ENCODE measurements around the gene ZNF394. TPM values are rescaled to one million over a fixed set of nuclear protein-coding genes. Genes with fewer than 3 reads are reported as not detected.

Gene ZNF394
- total and polyA plus RNA-seq, 9 of the 15 experiments (the other 6 are each of a cell fraction or from before 2014, with no cell fraction given), result 2.9 to 32.2 (median 24.2) TPM

GRCh38 chr7:99490878-99491277 is 9.2 kb downstream of the ZNF394 start (continued):
- TF ChIP-seq POLR2AphosphoS5 (IDR thresholded peaks at IDR 0.05; ENCODE audit: control insufficient read depth, insufficient read depth, low read depth, low read length) (0 out of 2 replicates have a peak, but pooled peaks have one; percentile 5), JUN (IDR thresholded peaks at IDR 0.05; ENCODE audit: borderline replicate concordance, low read depth, low read length) (no peak), JUN (CRISPR knock-in tag; IDR thresholded peaks at IDR 0.05; ENCODE audit: borderline replicate concordance) (no peak), SMARCB1 (IDR thresholded peaks at IDR 0.05; ENCODE audit: insufficient read length, low read depth) (no peak), U2AF1 (optimal IDR thresholded peaks at IDR 0.05; ENCODE audit: low read depth, low read length) (no peak), CBX2 (IDR thresholded peaks at IDR 0.05; ENCODE audit: insufficient read depth, low read length, poor library complexity, severe bottlenecking) (no peak), HDAC2 (IDR thresholded peaks at IDR 0.05) (no peak)

- H3K36me3 ChIP-seq (ENCODE audit: control insufficient read depth, insufficient read depth, low read length), result peaks cover 39% of the 10 kb centered on the region
- ATAC-seq, result peak; percentile 82
- H3K27ac ChIP-seq (ENCODE audit: extremely low read depth, low read depth, low read length), result no peak overlapping the region
- TF ChIP-seq POLR3A (IDR thresholded peaks at IDR 0.05; ENCODE audit: borderline replicate concordance, extremely low read depth, insufficient read depth, insufficient read length) (peak; percentile 8), L3MBTL2 (IDR thresholded peaks at IDR 0.05) (peak; percentile 69), KDM4B (IDR thresholded peaks at IDR 0.05; ENCODE audit: borderline replicate concordance in 2 of 2, low read depth in 1 of 2) (no peak), PKNOX1 (IDR thresholded peaks at IDR 0.05) (0 out of 2 replicates have a peak, but pooled peaks have one; percentile 18), MEIS2 (IDR thresholded peaks at IDR 0.05; ENCODE audit: partially characterized antibody) (peak; percentile 29), CTCF (IDR thresholded peaks at IDR 0.05 in 2 of 3, conservative IDR thresholded peaks at IDR 0.05 in 1 of 3; ENCODE audit: insufficient read depth in 2 of 3, low read depth in 1 of 3, low read length in 3 of 3) (peak in 2 of 3 experiments; percentile 3 to 17; a peak in 3 of 6 replicates), E2F6 (IDR thresholded peaks at IDR 0.05; ENCODE audit: borderline replicate concordance in 1 of 2, extremely low read depth in 1 of 2, insufficient read depth in 1 of 2, insufficient read length in 1 of 2, low read depth in 1 of 2, low read length in 1 of 2, poor library complexity in 1 of 2, severe bottlenecking in 1 of 2) (peak in 1 of 2 experiments; percentile 56)
Observed at GRCh38 chr7:99489235-99489634, 10.8 kb downstream of the ZNF394 start.

More at GRCh38 chr7:99489235-99489634, 10.8 kb downstream of the ZNF394 start:
- intact Hi-C loops (cut with micrococcal nuclease) (no loop called here), in situ Hi-C loops (cut with MboI) (no loop called here)
- DNase-seq (ENCODE audit: extremely low read depth in 1 of 4, low spot score in 3 of 4), result peak in 3 of 4 experiments; percentile 41 to 56 (median 44)
- H3K9ac ChIP-seq (ENCODE audit: insufficient read depth in 1 of 2, low read depth in 2 of 2, low read length in 2 of 2), result no peak overlapping the region
- H4K20me1 ChIP-seq (replicated peaks; ENCODE audit: control insufficient read depth, insufficient read depth, low read length), result no peaks in the 10 kb centered on the region
- FAIRE-seq, result peak; percentile 71
- H3K79me2 ChIP-seq (ENCODE audit: control insufficient read depth, insufficient read depth, low read length), result 0 out of 3 replicates have a peak, but pooled peaks cover 3% of the 10 kb centered on the region
- H3K4me3 ChIP-seq, result no peak overlapping the region
- H3K9me1 ChIP-seq (ENCODE audit: control insufficient read depth, insufficient read depth, low read length), result no peaks in the 10 kb centered on the region
- ChIA-PET POLR2A (interaction anchor here (0.7 to 1.4 kb wide), 6 partner anchors 8 to 81 kb away, joined by 3 to 4 read pairs (median 3); partner anchors contain the start of genes BUD31 and PDAP1), CTCF (ENCODE audit: low intra/inter-chr PET ratio) (interaction anchor here (0.7 kb wide), 1 partner anchor 567 kb away, joined by 4 read pairs; no protein-coding TSS in a partner anchor)
- 53% methylated on average over 4 of the region's 4 CpGs for WGBS (ENCODE audit: insufficient coverage, low coverage, missing lambda C conversion rate)
- H2AFZ ChIP-seq (ENCODE audit: low read depth, low read length), result no peak overlapping the region
- peaks cover 12% of the 10 kb centered on the region for H3K9me3 ChIP-seq (replicated peaks; ENCODE audit: control insufficient read depth, insufficient read depth, low read depth, low read length)
- no peaks in the 10 kb centered on the region for H3K27me3 ChIP-seq (ENCODE audit: control insufficient read depth in 2 of 2, insufficient read depth in 2 of 2, low read length in 2 of 2)
- no peak overlapping the region for H3K4me2 ChIP-seq (ENCODE audit: insufficient read depth, low read length)
- no peaks in the 10 kb centered on the region for H3K4me1 ChIP-seq (replicated peaks in 1 of 2; ENCODE audit: control insufficient read depth in 2 of 2, insufficient read depth in 2 of 2, low read length in 2 of 2)
- no TSS peak for BruUV-seq (replicated peaks)

All from K562 (cell line).